Adrenal gland (tissue), 12 donors: ENCODE results near the gene LHFPL2. TPM values are rescaled to one million over a fixed set of nuclear protein-coding genes. Genes with fewer than 3 reads are reported as not detected.

ENCODE experiments used
- DNase-seq, 7 donors: peaks; one replicate each; pipeline ENCODE4 v3.0.0-alpha.2; 2019 to 2020
- H3K27ac ChIP-seq, 5 donors: fragments of 200-600 bp; sonication (generic) in 4 of 5; 1 replicate in 3 of 5; 2 replicates in 2 of 5; pipeline versions ENCODE4 v1.5.1 to v1.8.0; 2016 to 2020; ENCODE audit warnings: mild to moderate bottlenecking in 1 of 5
- H3K27me3 ChIP-seq: fragments of 200-600 bp; 2 replicates; pipeline ENCODE4 v1.8.0; 2021
- H3K36me3 ChIP-seq, 2 donors: fragments of 200-600 bp; replicated peaks in 1 of 2; 1 replicate in 1 of 2; 2 replicates in 1 of 2; pipeline versions ENCODE4 v1.5.1 to v1.8.0; 2018 to 2022
- H3K4me1 ChIP-seq, 2 donors: fragments of 200-600 bp; replicated peaks in 1 of 2; 1 replicate in 1 of 2; 2 replicates in 1 of 2; pipeline versions ENCODE4 v1.5.1 to v1.8.0; 2018 to 2021
- H3K4me3 ChIP-seq, 4 donors: fragments of 200-600 bp; sonication (generic) in 3 of 4; one replicate each; pipeline ENCODE4 v1.5.1; 2016 to 2018
- H3K9me3 ChIP-seq, 3 donors: fragments of 200-600 bp; sonication (generic) in 1 of 3; replicated peaks in 1 of 3; 1 replicate in 2 of 3; 2 replicates in 1 of 3; pipeline versions ENCODE4 v1.5.1 to v1.8.0; 2016 to 2021
- CTCF ChIP-seq, 6 experiments: fragments of 450-650 bp in 4 of 6; fragments of 200-600 bp in 2 of 6; sonication (generic) in 1 of 6; IDR thresholded peaks; 1 replicate in 5 of 6; 2 replicates in 1 of 6; pipeline versions ENCODE4 v1.5.1 to v1.8.0; 2016 to 2021; ENCODE audit warnings: antibody characterized with exemption in 6 of 6, mild to moderate bottlenecking in 2 of 6, moderate library complexity in 1 of 6
- POLR2A ChIP-seq, 2 donors: fragments of 450-650 bp; IDR thresholded peaks; one replicate each; pipeline ENCODE4 v1.6.1; 2017; ENCODE audit warnings: antibody characterized with exemption in 2 of 2, mild to moderate bottlenecking in 2 of 2, moderate library complexity in 1 of 2
- WGBS, 4 donors: extraction: QIAGEN DNeasy Blood & Tissue Kit in 2 of 4; methylation state at CpG; one replicate each; pipeline versions ENCODE4 v1.1.5 to v1.1.7; 2013 to 2017; 5-methylcytosine and 5-hydroxymethylcytosine counted together
- intact Hi-C, 2 donors: fragments of 100-400 bp; cut with DNase I; formaldehyde crosslinking; loops; one replicate each; pipeline versions ENCODE4 v1.14.1 to v1.15.0; 2022 to 2023
- polyA plus RNA-seq, 3 donors: library from polyadenylated mRNA; stranded (reverse); fragments of 200-250 nt in 2 of 3; fragments of 350-450 nt in 1 of 3; fragmentation: Illumina TruSeq in 1 of 3; extraction: RNeasy Lipid Tissue Mini Kit (QIAGEN cat#74804) in 1 of 3; gene quantifications; one replicate each; pipeline ENCODE4 v1.2.3, GENCODE V29; 2013 to 2014
- total RNA-seq, 9 donors: library from RNA; depleted of rRNA in 4 of 9; stranded (reverse); fragments of >200 nt in 4 of 9; fragments of 120-200 nt in 1 of 9; fragmentation: NEBNext Ultra II Directional in 1 of 9; extraction: Animal tissue kit (Norgen Biotek cat#: 25700) in 1 of 9; gene quantifications; one replicate each; pipeline versions ENCODE4 v1.1.0 to v1.2.4, GENCODE V29; 2013 to 2023
- donor health status: healthy with polysubstance abuse.
- donor health status: Bipolar disorder and iron deficiency.
- donor health status: DM: yes; HTN: yes; CAD: no.
- donor health status: DM: no; HTN: no; CAD: no.
- donor health status: DM: no; HTN: no; CAD: no.
- donor health status: DM: yes; HTN: yes; CAD: no.

LHFPL2 gene
- total and polyA plus RNA-seq, 12 donors: 8.0 to 68.4 (median 44.9) TPM

DNA sequence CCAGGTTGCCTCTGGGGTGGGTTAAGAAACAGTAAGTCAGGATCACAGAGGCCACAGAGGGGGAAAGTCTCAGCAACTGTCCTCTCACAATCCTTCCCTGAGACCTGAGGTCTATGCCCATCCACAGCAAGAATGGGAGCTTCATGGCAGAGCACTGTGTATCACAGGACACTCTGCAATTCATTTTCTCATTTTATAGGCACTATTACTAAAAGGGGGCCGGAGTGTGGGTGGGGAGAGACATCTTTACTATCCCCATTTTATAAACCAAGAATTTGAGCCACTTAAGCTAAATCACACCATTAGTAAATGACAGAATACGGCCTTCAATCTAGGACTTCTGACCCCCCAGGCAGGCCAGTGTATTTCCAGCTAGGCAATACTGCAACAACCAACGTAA is 79.9 kb downstream of the LHFPL2 start:
- Histone ChIP-seq H3K27me3 (no peaks in the 10 kb centered on the region), H3K9me3 (no peaks in the 10 kb centered on the region), H3K4me1 (peaks cover 35 to 56% of the 10 kb centered on the region in 2 donors), H3K36me3 (no peaks in the 10 kb centered on the region), H3K27ac (peak overlapping the region in 3 of 5 donors; percentile 6 to 69 (median 9)), H3K4me3 (no peak overlapping the region)
- intact Hi-C loops: no loop called here
- no peak for TF ChIP-seq CTCF (IDR thresholded peaks at IDR 0.05)
- no peak for TF ChIP-seq POLR2A (IDR thresholded peaks at IDR 0.05)
- no peak for DNase-seq
- 83 to 94% (median 90%) methylated on average over 3 of the region's 3 CpGs for WGBS, 4 donors

DNA sequence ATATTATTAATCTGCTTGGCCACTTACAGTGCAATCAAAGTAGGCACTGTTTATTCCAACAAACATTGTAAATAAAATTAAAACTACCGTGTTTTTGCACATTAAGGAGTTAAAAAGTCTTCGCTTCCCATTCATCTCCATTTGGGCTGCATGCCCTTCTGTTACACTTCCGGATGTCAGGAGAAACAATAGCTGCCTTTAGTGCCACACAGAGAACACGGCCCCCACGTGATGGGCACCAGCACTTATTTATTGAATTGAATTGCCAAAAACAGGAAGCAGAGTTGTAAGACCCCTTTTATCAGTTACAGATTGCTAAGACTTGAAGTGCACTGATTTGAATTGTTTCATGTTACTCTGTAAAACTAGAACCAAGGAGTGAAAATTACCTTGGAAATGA is 80.4 kb downstream of the LHFPL2 start:
- Histone ChIP-seq H3K4me1 (peaks cover 35 to 61% of the 10 kb centered on the region in 2 donors), H3K9me3 (no peaks in the 10 kb centered on the region), H3K27me3 (no peaks in the 10 kb centered on the region), H3K4me3 (no peak overlapping the region), H3K36me3 (no peaks in the 10 kb centered on the region), H3K27ac (peak overlapping the region in 3 of 5 donors; percentile 6 to 69 (median 9))
- DNase-seq: peak in 1 of 7 donors; percentile 35
- intact Hi-C loops: no loop called here
- TF ChIP-seq CTCF (IDR thresholded peaks at IDR 0.05): no peak
- no peak for TF ChIP-seq POLR2A (IDR thresholded peaks at IDR 0.05)
- WGBS, 4 donors: 46 to 58% (median 55%) methylated on average over 5 of the region's 5 CpGs

DNA sequence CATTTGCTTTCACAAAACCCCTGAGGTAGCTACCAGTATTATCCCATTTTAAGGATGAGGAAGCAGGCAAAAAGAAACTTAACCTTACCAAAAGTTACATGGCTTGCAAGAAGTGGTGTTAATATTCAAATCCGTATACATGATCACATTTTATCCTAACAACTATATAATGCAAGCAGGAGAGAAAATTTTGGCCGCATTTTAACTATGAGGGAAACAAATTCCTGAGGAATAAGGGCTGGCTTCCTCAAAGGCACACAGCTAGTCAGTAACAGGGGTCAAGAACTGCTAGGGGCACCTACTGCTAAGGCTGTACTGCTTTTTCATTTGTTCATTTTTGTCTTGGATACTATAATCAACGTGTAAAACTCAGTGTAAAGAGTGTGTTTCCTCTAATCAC is 81.0 kb downstream of the LHFPL2 start:
- Histone ChIP-seq H3K4me3 (no peak overlapping the region), H3K4me1 (peaks cover 35 to 62% of the 10 kb centered on the region in 2 donors), H3K36me3 (no peaks in the 10 kb centered on the region), H3K9me3 (no peaks in the 10 kb centered on the region), H3K27ac (peak overlapping the region in 3 of 5 donors; percentile 55 to 70 (median 69)), H3K27me3 (no peaks in the 10 kb centered on the region)
- WGBS, 4 donors: 67 to 68% (median 68%) methylated on average over 3 of the region's 3 CpGs
- TF ChIP-seq POLR2A (IDR thresholded peaks at IDR 0.05) (no peak), CTCF (IDR thresholded peaks at IDR 0.05) (no peak)
- no peak for DNase-seq
- intact Hi-C loops: no loop called here

GRCh38 chr5:78566747-78567425 is 81.7 kb downstream of the LHFPL2 start:
- H3K9me3 ChIP-seq: no peaks in the 10 kb centered on the region
- no peaks in the 10 kb centered on the region for H3K36me3 ChIP-seq
- no peaks in the 10 kb centered on the region for H3K27me3 ChIP-seq
- peak overlapping the region; percentile 35 to 73 (median 69) for H3K27ac ChIP-seq
- WGBS, 4 donors: 48 to 58% (median 51%) methylated on average over 7 of the region's 7 CpGs
- peak overlapping the region in 1 of 4 donors; percentile 3 for H3K4me3 ChIP-seq
- intact Hi-C loops: no loop called here
- peaks cover 35 to 62% of the 10 kb centered on the region in 2 donors for H3K4me1 ChIP-seq
- no peak for DNase-seq
- TF ChIP-seq POLR2A (IDR thresholded peaks at IDR 0.05) (no peak), CTCF (IDR thresholded peaks at IDR 0.05) (peak in 3 of 6 experiments; percentile 16 to 40 (median 27))
